ENCODE data around the gene ARSA.

DNA sequence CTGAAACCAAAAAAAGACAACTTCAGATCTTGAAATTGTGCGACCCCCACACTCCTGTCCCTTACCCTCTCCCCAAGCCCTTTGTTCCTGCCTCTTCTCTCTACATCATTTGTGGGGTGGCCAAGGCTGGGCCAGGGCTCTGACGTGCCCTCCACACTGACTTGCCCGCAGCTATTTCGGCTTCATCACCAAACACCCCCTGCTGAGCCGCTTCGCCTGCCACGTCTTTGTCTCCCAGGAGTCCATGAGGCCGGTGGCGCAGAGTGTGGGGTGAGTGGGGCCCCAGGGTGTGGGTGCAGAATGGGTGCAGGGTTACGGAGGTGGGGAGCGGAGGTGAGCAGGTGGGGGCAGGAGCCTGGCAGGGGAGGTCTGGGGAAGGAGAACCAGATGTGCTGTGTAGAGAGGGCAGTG, 17.9 kb downstream of the ARSA start:
- TF ChIP-seq ZNF274 (IDR thresholded peaks at IDR 0.05; ENCODE audit: low read length) (no peak), ZNF274 (tag by site-specific recombination; IDR thresholded peaks at IDR 0.05; ENCODE audit: borderline replicate concordance) (no peak), ZNF37A (tag by site-specific recombination; IDR thresholded peaks at IDR 0.05) (no peak)
